Measurements from ENCODE around the gene ANKS1B.

The ANKS1B gene

DNA sequence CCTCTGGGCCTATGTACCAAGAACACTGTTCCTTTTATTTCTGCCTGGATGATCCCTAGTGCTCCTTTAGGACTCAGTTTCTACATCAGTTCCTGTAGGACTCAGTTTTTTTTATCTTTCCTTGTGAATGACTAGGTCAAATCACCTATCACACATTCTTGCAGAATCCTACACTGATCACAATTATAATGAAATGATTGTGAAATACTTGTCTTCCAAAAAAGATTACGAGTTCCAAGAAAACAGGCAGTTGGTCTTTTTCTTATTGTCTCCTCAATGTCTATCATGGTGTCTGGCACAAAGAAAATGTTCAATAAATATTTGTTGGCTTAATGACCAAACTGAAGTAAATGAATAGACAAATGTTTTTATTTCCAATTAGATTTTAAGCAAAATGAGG lies 432.7 kb downstream of the ANKS1B start:
- H3K4me2 ChIP-seq (ENCODE audit: low read length): no peak overlapping the region
- peaks cover 7% of the 10 kb centered on the region for H3K4me1 ChIP-seq (ENCODE audit: insufficient read depth, low read length, severe bottlenecking)
- no peaks in the 10 kb centered on the region for H3K27me3 ChIP-seq (ENCODE audit: insufficient read depth, low read length)
- no peak overlapping the region for H2AFZ ChIP-seq (ENCODE audit: low read length)
- H3K79me2 ChIP-seq (ENCODE audit: insufficient read depth, low read length): no peaks in the 10 kb centered on the region
- H3K9ac ChIP-seq (ENCODE audit: low read length): no peak overlapping the region
- no peak for TF ChIP-seq CTCF (IDR thresholded peaks at IDR 0.05; ENCODE audit: low read length)
- TF ChIP-seq EZH2 (IDR thresholded peaks at IDR 0.05; ENCODE audit: borderline replicate concordance, low read length): no peak
- no peak overlapping the region for H3K4me3 ChIP-seq (ENCODE audit: low read depth, low read length, poor library complexity, severe bottlenecking)
- H3K27ac ChIP-seq (ENCODE audit: low read depth, low read length, poor library complexity, severe bottlenecking): no peak overlapping the region
- H4K20me1 ChIP-seq (ENCODE audit: insufficient read depth, low read length): no peaks in the 10 kb centered on the region
- no peaks in the 10 kb centered on the region for H3K9me3 ChIP-seq (ENCODE audit: low read length)
- no peaks in the 10 kb centered on the region for H3F3A ChIP-seq (ENCODE audit: insufficient read depth, low read length)
- no peaks in the 10 kb centered on the region for H3K9me2 ChIP-seq (ENCODE audit: low read depth, low read length)
- no peaks in the 10 kb centered on the region for H3K36me3 ChIP-seq (ENCODE audit: insufficient read depth, low read length)

GRCh38 chr12:99549651-99550050 lies 435.1 kb downstream of the ANKS1B start:
- H3K27ac ChIP-seq (ENCODE audit: low read depth, low read length, poor library complexity, severe bottlenecking): no peak overlapping the region
- no peaks in the 10 kb centered on the region for H3K36me3 ChIP-seq (ENCODE audit: insufficient read depth, low read length)
- no peaks in the 10 kb centered on the region for H3F3A ChIP-seq (ENCODE audit: insufficient read depth, low read length)
- H3K4me2 ChIP-seq (ENCODE audit: low read length): no peak overlapping the region
- H4K20me1 ChIP-seq (ENCODE audit: insufficient read depth, low read length): no peaks in the 10 kb centered on the region
- H3K9me2 ChIP-seq (ENCODE audit: low read depth, low read length): no peaks in the 10 kb centered on the region
- no peaks in the 10 kb centered on the region for H3K79me2 ChIP-seq (ENCODE audit: insufficient read depth, low read length)
- peaks cover 7% of the 10 kb centered on the region for H3K4me1 ChIP-seq (ENCODE audit: insufficient read depth, low read length, severe bottlenecking)
- H3K9ac ChIP-seq (ENCODE audit: low read length): no peak overlapping the region
- no peak overlapping the region for H3K4me3 ChIP-seq (ENCODE audit: low read depth, low read length, poor library complexity, severe bottlenecking)
- H2AFZ ChIP-seq (ENCODE audit: low read length): no peak overlapping the region
- no peak for TF ChIP-seq CTCF (IDR thresholded peaks at IDR 0.05; ENCODE audit: low read length)
- no peak for TF ChIP-seq EZH2 (IDR thresholded peaks at IDR 0.05; ENCODE audit: borderline replicate concordance, low read length)
- H3K9me3 ChIP-seq (ENCODE audit: low read length): no peaks in the 10 kb centered on the region
- H3K27me3 ChIP-seq (ENCODE audit: insufficient read depth, low read length): no peaks in the 10 kb centered on the region

GRCh38 chr12:99549196-99549595 lies 435.5 kb downstream of the ANKS1B start:
- H3K27ac ChIP-seq (ENCODE audit: low read depth, low read length, poor library complexity, severe bottlenecking): no peak overlapping the region
- no peaks in the 10 kb centered on the region for H3F3A ChIP-seq (ENCODE audit: insufficient read depth, low read length)
- H3K4me1 ChIP-seq (ENCODE audit: insufficient read depth, low read length, severe bottlenecking): peaks cover 7% of the 10 kb centered on the region
- H3K4me2 ChIP-seq (ENCODE audit: low read length): no peak overlapping the region
- no peaks in the 10 kb centered on the region for H3K36me3 ChIP-seq (ENCODE audit: insufficient read depth, low read length)
- H2AFZ ChIP-seq (ENCODE audit: low read length): no peak overlapping the region
- H3K4me3 ChIP-seq (ENCODE audit: low read depth, low read length, poor library complexity, severe bottlenecking): no peak overlapping the region
- H3K9me2 ChIP-seq (ENCODE audit: low read depth, low read length): no peaks in the 10 kb centered on the region
- no peaks in the 10 kb centered on the region for H3K9me3 ChIP-seq (ENCODE audit: low read length)
- no peaks in the 10 kb centered on the region for H3K79me2 ChIP-seq (ENCODE audit: insufficient read depth, low read length)
- TF ChIP-seq EZH2 (IDR thresholded peaks at IDR 0.05; ENCODE audit: borderline replicate concordance, low read length) (no peak), CTCF (IDR thresholded peaks at IDR 0.05; ENCODE audit: low read length) (no peak)
- no peaks in the 10 kb centered on the region for H4K20me1 ChIP-seq (ENCODE audit: insufficient read depth, low read length)
- H3K27me3 ChIP-seq (ENCODE audit: insufficient read depth, low read length): no peaks in the 10 kb centered on the region
- H3K9ac ChIP-seq (ENCODE audit: low read length): no peak overlapping the region

Measured in OCI-LY1 (cell line).